Ascending aorta (tissue), 2 donors: ENCODE data around the gene SH3BP2. TPM values are rescaled to one million over a fixed set of nuclear protein-coding genes. Genes with fewer than 3 reads are reported as not detected.

Experiments used
- DNase-seq, 2 donors: peaks; one replicate each; pipeline ENCODE4 v3.0.0-alpha.2; 2019; ENCODE audit warnings: low spot score in 2 of 2
- H3K27ac ChIP-seq, 2 donors: fragments of 200-600 bp; sonication (generic); one replicate each; pipeline ENCODE4 v1.5.1; 2016 to 2017; ENCODE audit warnings: mild to moderate bottlenecking in 1 of 2
- H3K27me3 ChIP-seq: fragments of 200-600 bp; sonication (generic); one replicate; pipeline ENCODE4 v1.5.1; 2017
- H3K36me3 ChIP-seq, 2 donors: fragments of 200-600 bp; sonication (generic); one replicate each; pipeline ENCODE4 v1.5.1; 2016
- H3K4me1 ChIP-seq, 2 donors: fragments of 200-600 bp; sonication (generic); one replicate each; pipeline ENCODE4 v1.5.1; 2016 to 2017; ENCODE audit warnings: mild to moderate bottlenecking in 1 of 2
- H3K4me3 ChIP-seq, 2 donors: fragments of 200-600 bp; sonication (generic); one replicate each; pipeline ENCODE4 v1.5.1; 2016 to 2017; ENCODE audit warnings: mild to moderate bottlenecking in 1 of 2
- H3K9me3 ChIP-seq, 2 donors: fragments of 200-600 bp; sonication (generic); one replicate each; pipeline ENCODE4 v1.5.1; 2016
- intact Hi-C: fragments of 100-400 bp; cut with DNase I; formaldehyde crosslinking; loops from one replicate; pipeline ENCODE4 v1.15.1; 2023
- total RNA-seq: library from RNA; depleted of rRNA; stranded (reverse); fragments of >200 nt; gene quantifications from one replicate; pipeline ENCODE4 v1.1.0, GENCODE V29; 2016
- TF ChIP-seq, protein P1 (sequence below), 3 experiments: fragments of 200-600 bp in 2 of 3; fragments of 450-650 bp in 1 of 3; sonication (generic) in 2 of 3; IDR thresholded peaks; one replicate each; pipeline ENCODE4 v1.5.1; 2016 to 2019; ENCODE audit warnings: antibody characterized with exemption in 3 of 3, mild to moderate bottlenecking in 1 of 3, moderate library complexity in 1 of 3

The SH3BP2 gene
- total RNA-seq, 1 donor from 2014 or later, result 70.6 TPM

DNA sequence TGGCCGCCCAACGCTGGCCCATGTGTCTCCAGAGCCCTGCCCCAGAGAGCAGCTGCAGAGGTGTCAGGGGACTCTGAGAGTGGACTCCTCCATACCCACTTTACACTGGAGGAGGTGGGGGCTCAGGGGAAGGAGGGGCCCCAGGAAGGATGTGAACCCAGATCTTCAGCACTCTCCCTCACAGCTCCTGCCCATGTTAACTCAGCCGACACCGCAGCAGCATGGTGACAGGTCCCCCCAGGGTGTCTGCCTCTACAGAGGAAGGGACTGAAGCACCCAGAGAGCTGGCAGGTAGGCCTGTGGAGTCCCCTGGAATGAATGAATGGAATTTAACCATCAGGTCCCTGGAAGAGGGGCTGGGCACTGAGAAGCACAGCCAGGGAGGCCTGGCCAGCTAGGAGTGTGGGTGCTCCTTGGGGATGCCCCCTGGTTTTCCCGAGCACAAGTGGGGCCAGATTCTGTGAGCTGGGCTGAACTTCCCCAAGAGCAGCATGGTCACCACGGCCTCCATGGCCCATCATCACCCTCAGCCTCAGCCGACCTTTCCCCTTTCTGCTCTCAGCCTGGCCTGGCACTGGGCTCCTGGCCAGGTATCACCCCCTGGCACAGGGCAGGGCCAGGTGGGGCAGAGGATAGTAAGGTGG, 21.9 kb downstream of the SH3BP2 start:
- Histone ChIP-seq H3K36me3 (no peaks in the 10 kb centered on the region), H3K27me3 (no peaks in the 10 kb centered on the region), H3K9me3 (peaks cover 0 to 9% of the 10 kb centered on the region in 2 donors), H3K4me3 (no peak overlapping the region), H3K4me1 (peaks cover 8 to 12% of the 10 kb centered on the region in 2 donors), H3K27ac (no peak overlapping the region)
- intact Hi-C loops, result no loop called here
- no peak for DNase-seq
- TF ChIP-seq, protein P1, sequence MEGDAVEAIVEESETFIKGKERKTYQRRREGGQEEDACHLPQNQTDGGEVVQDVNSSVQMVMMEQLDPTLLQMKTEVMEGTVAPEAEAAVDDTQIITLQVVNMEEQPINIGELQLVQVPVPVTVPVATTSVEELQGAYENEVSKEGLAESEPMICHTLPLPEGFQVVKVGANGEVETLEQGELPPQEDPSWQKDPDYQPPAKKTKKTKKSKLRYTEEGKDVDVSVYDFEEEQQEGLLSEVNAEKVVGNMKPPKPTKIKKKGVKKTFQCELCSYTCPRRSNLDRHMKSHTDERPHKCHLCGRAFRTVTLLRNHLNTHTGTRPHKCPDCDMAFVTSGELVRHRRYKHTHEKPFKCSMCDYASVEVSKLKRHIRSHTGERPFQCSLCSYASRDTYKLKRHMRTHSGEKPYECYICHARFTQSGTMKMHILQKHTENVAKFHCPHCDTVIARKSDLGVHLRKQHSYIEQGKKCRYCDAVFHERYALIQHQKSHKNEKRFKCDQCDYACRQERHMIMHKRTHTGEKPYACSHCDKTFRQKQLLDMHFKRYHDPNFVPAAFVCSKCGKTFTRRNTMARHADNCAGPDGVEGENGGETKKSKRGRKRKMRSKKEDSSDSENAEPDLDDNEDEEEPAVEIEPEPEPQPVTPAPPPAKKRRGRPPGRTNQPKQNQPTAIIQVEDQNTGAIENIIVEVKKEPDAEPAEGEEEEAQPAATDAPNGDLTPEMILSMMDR (IDR thresholded peaks at IDR 0.05), result no peak

- Histone ChIP-seq H3K4me1 (peaks cover 8 to 12% of the 10 kb centered on the region in 2 donors), H3K27ac (no peak overlapping the region), H3K9me3 (peaks cover 0 to 9% of the 10 kb centered on the region in 2 donors), H3K27me3 (no peaks in the 10 kb centered on the region), H3K4me3 (no peak overlapping the region), H3K36me3 (no peaks in the 10 kb centered on the region)
- DNase-seq, result no peak
- intact Hi-C loops, result no loop called here
- TF ChIP-seq, protein P1 (IDR thresholded peaks at IDR 0.05), result no peak
Observed at GRCh38 chr4:2816401-2816954, 23.6 kb downstream of the SH3BP2 start.

DNA sequence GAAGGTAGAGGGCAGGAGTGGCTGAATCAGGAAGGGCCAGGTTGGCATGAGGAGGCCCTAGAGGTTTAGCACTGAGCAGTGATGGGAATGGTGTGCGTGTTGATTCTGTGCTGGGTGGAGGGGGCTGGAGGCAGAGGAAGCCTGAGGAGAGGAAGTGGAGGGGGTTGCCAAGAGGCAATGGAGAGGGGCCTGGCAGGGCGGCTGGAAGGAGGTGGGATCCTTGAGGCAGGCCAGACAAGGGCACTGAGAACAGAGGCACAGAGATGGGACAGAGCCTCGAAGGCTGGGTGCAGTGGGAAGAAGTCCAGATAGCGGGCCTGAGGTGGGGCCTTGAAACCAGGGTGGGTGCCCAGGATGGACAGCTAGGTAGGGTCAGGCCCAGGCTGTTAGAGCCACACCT, 24.3 kb downstream of the SH3BP2 start:
- intact Hi-C loops, result no loop called here
- TF ChIP-seq, protein P1 (IDR thresholded peaks at IDR 0.05), result no peak
- DNase-seq, result no peak
- H3K9me3 ChIP-seq, result peaks cover 0 to 9% of the 10 kb centered on the region in 2 donors
- H3K4me1 ChIP-seq, result peaks cover 8 to 12% of the 10 kb centered on the region in 2 donors
- no peak overlapping the region for H3K27ac ChIP-seq
- H3K27me3 ChIP-seq, result no peaks in the 10 kb centered on the region
- H3K36me3 ChIP-seq, result no peaks in the 10 kb centered on the region
- peak overlapping the region in 1 of 2 donors; percentile 80 for H3K4me3 ChIP-seq

- Histone ChIP-seq H3K27me3 (no peaks in the 10 kb centered on the region), H3K4me3 (peak overlapping the region; percentile 59 to 80), H3K9me3 (peaks cover 0 to 9% of the 10 kb centered on the region in 2 donors), H3K36me3 (no peaks in the 10 kb centered on the region), H3K4me1 (peaks cover 8 to 12% of the 10 kb centered on the region in 2 donors), H3K27ac (no peak overlapping the region)
- DNase-seq, result no peak
- intact Hi-C loops, result no loop called here
- TF ChIP-seq, protein P1 (IDR thresholded peaks at IDR 0.05), result no peak
Observed at GRCh38 chr4:2817701-2818350, 24.9 kb downstream of the SH3BP2 start.

DNA sequence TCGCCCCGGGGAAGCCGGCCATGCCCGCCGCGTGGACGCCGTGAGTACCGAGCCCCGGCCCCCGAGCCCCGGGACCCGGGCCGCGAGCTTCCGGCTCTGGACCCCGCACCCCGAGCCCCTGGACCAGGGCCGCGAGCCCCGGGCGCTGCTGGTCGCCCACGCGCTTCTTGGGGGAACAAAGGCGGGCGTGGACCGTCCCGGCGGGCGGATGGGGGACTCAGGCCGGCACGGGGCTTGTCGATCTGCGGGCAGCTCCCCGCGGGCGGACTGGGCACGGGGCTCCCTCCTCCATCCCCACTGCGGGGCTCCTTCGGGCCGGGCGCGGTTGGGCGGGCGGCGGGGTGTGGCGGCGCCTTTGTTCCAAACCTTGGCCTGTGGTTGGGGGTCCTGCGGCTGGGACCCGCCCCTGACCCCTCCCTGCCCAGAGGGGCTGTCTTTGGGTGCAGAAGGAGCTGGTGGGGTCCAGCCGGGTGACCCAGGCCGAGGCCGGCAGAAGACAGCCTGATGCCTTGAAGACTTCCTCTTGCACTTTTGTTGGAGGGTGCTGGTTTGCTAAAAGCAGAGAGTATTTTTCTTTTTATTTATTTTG, 25.6 kb downstream of the SH3BP2 start:
- TF ChIP-seq, protein P1 (IDR thresholded peaks at IDR 0.05), result no peak
- no peaks in the 10 kb centered on the region for H3K27me3 ChIP-seq
- H3K4me3 ChIP-seq, result peak overlapping the region; percentile 59 to 80
- H3K36me3 ChIP-seq, result no peaks in the 10 kb centered on the region
- H3K9me3 ChIP-seq, result peaks cover 0 to 9% of the 10 kb centered on the region in 2 donors
- H3K27ac ChIP-seq, result peak overlapping the region; percentile 18 to 42
- DNase-seq, result no peak
- peaks cover 8 to 12% of the 10 kb centered on the region in 2 donors for H3K4me1 ChIP-seq
- intact Hi-C loops, result no loop called here
